GM21619 (cell line): Measurements from ENCODE around the gene GLP2R.

Source experiments
- ATAC-seq: cut with Tn5 transposase; IDR thresholded peaks from one replicate; pipeline ENCODE4 v1.9.1; 2021; ENCODE audit not compliant: unreplicated experiment

GLP2R gene

GRCh38 chr17:9850151-9850550 lies 24.4 kb downstream of the GLP2R start:
- ATAC-seq: no peak

DNA sequence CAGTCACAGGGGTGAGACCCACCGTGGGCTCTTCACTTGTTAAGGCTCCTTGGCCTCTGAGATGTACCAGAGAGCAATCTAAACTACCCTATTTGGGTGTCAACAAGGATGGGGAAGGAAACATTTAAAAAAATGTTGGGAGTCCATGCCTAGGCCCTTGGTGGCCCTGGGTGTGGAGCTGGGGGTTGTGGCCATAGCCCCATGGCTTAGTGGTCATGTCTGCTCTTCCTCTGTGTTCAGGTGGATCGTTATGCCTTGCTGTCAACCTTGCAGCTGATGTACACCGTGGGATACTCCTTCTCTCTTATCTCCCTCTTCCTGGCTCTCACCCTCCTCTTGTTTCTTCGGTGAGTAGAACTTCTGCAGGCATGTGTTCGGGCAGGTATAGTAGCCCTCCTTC lies 28.5 kb downstream of the GLP2R start:
- ATAC-seq: no peak

DNA sequence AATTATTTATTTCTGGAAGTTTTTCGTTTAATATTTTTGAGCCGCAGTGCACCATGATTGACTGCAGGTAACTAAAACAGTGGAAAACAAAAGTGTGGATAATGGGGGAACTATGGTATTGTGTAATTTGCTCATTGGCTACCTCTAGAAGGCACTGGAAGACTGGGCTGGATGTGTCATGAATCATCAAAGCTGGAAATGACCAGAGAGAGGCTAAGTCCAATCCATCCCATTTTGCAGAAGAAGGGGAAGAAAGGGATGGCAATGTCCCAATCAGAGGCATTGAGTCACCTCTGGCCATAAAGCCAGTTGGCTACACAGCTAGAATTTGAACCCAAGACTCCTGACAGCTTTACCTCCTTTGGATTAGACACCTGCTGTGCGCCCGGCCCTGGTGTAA lies 29.3 kb downstream of the GLP2R start:
- ATAC-seq: no peak

DNA sequence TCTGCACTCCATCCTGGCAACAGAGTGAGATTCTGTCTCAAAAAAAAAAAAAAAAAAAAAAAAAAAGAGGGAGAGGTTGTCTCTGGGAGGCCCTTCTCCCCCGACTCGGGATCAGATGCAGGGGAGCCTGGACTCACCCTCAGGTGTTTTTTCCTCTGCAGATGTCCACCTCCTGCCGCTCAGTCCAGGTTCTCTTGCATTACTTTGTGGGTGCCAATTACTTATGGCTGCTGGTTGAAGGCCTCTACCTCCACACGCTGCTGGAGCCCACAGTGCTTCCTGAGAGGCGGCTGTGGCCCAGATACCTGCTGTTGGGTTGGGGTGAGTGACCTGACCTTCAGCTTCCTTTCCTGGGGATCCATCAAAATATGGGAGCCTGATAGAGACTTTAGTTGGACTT lies 34.1 kb downstream of the GLP2R start:
- ATAC-seq: no peak

DNA sequence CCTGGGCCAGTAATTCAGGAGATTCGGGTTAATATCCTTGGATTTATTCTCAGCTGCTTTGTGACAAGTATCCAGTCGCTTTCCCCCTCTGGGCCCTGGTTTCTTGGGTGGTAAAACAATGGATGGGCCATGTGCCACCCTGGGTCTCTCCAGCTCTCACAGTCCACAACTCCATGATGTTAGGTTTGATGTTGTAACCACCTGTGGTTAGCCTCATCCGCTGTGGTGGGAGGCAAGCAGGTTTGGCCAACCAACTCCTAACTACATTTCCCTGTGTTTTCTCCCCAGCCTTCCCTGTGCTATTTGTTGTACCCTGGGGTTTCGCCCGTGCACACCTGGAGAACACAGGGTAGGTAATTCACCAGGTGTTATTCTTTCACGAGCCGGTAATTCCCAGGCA lies 35.1 kb downstream of the GLP2R start:
- ATAC-seq: no peak

DNA sequence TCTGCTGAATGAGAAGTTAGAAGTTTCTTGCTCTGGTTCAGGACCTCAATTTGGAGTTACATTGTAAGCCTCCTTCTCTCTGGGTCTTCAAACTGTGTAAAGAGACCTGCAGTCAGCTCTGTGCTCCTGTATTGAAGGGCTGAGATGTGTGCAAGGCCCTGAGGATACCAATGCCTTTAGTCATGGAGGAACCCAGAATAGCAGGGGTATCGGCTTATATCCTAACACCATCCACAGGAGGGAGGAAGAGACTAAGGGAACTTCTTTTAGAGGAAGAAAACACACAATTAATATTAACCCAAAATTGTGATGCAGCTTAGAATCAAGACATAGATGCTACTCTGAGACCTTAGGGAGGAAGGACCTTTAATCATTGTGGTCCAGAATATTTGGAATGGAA lies 36.5 kb downstream of the GLP2R start:
- no peak for ATAC-seq

DNA sequence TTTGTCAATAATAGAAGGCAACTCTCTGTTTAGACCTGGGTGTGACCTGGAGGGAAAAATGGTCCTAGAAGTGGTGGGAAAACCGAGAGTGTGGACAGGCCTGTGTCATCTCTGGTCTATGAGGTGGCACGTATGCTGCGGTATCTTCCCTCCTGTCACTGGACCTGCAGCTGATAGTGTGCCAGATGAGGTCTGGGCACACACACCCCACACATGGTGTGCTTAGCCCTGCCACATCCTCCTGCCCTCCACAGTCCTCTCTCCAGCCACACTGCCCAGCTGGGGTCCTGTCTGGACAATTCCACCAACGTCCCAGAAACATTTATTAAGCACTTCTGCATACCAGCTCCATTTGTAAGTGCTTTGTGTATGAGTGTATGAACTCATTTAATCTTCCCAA lies 37.2 kb downstream of the GLP2R start:
- ATAC-seq: no peak

GRCh38 chr17:9865586-9865985 lies 39.9 kb downstream of the GLP2R start:
- no peak for ATAC-seq

DNA sequence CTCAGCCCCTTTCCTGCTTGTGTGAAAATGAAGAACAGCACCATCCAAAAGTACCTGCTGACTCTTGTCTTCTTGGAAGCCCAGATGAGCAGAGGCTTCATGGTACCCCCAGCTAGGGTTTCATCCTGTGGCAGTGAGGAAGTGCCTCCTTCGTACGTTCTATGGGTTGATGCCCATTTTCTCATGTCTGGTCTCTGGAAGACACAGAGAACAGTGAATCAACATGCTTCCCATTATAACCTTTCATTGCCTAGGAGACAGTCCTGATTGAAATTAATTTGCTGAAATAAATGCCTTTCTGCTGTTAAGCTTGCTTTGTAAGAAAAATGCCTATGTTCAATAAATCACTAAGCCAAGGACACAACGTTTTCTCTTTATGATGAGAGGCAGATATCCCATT lies 42.8 kb downstream of the GLP2R start:
- ATAC-seq: no peak

- no peak for ATAC-seq
Measured at GRCh38 chr17:9872852-9873251, 47.1 kb downstream of the GLP2R start.

DNA sequence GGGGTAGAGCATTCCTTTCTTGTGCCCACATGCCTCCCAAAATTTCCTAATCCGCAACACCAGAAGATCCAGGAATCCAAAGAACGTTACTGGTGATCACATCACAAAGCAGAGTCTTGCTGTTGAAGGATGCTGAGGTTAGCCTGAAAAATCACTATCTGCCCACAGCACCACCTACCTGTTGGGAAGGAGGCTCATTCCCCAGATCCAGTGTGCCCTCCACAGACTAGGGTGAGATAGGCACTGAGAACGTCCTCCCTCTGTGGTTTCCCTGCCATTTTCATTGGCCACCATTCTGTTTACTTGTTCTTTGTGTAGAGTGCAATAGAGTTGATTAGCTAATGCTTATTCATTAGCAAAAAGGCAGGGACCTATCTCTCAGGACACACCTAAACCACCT lies 49.0 kb downstream of the GLP2R start:
- ATAC-seq: no peak

DNA sequence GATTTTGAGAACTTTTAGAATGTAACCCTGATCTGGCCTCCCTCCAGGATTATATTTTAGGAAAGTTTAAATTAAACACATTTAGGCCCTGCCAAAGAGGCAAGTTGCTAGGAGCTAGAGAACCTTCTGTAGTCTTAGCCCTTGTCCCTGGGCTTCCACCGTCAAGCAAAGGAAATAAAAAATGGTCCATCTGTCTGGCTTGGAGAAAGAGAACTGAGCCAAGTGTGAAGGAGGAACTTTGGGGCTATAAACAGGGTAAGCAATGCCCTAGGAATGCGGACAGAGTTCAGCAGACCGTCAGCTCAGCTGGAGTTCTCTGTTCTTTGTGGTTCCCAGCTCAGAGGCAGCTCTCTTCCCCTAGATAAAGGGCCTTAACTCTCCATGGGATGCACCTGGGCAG lies 49.7 kb downstream of the GLP2R start:
- no peak for ATAC-seq

GRCh38 chr17:9878356-9878755 lies 52.6 kb downstream of the GLP2R start:
- no peak for ATAC-seq

DNA sequence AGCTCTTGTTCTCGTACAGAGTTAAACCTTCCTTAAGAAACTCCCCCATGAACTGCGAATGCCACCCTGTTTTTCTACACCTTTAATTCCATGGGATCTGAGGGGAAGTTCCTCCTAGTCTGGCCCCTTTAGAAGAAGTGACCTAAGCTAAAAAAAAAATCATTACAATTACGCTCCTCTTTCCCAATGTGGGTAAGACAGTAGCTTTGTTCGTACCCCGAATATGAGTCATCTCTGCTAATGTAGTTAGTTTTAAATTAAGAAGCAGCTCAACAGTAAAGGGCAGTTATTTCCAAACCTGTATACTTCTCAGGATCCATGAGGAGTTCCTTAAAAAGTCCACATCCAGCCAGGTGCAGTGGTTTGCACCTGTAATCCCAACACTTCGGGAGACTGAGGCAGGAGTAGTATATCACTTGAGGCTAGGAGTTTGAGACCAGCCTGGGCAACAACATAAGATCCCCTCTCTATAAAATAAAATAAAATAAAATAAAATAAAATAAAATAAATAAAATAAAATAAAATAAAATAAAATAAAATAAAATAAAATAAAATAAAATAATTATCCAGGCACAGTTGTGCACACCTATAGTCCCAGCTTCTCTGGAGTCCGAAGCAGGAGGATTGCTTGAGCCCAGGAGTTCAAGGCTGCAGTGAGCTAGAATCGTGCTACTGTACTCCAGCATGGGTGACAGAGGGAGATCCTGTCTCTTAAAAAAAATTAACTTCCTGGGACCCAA lies 53.2 kb downstream of the GLP2R start:
- no peak for ATAC-seq

DNA sequence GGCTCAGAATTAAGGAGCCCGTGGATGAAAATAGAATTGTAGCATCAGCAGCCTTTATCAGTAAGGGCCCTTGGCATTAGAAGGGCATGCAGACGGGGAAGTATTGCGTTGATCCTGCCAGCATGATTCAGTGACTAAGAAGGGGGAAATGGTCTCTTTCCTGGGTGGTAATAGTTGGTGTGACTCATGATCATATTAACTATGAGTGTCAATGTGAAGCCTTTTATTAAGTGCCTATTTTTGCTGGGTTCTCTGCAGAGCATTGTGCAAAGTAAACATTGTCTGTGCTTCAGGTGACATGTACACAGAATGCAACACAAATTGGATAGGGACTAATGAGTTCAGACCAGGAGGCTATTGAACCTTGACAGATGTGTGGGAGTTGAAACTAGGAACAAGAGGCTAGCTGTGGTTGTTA lies 54.9 kb downstream of the GLP2R start:
- ATAC-seq: no peak

DNA sequence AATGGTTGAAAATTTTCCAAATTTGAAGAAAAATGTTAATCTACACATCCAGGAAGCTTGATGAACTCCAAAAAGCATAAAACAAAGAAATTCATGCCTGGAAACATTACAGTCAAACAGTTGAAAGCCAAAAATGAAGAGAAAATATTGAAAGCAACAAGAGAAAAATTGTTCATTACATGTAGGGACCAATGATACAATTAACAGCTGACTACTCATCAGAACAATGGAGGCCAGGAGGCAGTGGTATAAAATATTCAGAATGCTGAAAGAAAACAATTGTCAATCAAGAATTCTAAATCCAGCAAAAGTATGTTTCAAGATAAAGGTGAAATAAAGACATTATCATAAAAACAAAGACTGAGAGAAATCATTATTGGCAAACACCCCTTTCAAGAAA lies 57.7 kb downstream of the GLP2R start:
- no peak for ATAC-seq

GRCh38 chr17:9886141-9886930 lies 60.6 kb downstream of the GLP2R start:
- ATAC-seq: no peak

DNA sequence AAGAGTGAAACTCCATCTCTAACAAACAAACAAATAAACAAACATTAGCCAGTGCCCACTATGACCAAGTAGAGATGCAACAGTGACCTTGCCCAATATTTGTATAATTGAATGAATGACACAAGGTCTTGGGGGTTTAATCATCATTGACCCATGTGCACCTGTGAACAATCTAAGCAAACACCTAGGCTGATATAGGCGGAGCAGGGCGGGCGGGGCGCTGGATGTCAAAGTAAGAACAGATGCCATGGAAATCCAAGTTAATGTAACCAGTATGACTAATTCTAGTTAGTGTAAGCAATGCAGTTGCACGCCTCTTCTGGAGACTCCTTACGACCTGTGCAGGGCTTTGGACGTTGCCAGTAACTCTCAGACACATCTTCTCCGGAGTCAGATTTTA lies 61.8 kb downstream of the GLP2R start:
- ATAC-seq: no peak

- no peak for ATAC-seq
Measured at GRCh38 chr17:9890124-9890523, 64.4 kb downstream of the GLP2R start.

DNA sequence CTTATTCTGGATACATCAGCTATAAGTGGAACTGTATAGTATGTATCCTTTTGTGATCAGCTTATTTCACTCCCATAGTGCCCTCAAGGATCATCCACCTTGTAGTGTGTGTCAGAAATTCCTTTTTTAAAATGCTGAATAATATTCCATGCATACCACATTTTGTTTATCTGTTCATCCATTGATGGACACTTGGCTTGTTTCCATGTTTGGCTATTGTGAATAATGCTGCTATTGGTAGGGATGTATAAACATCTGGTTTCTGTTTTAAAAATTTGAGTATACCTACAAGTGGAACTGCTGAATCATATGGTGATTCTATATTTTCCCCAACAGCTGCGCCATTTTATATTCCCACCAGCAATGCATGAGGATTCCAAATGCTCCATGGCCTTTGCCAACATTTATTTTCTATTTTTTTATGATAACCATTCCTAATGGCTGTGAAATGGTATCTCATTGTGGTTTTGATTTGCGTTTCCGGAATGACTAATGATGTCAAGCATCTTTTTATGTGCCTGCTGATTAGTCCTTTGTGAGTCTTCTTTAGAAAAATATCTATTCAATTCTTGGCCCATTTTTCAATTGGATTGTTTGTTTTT lies 67.8 kb downstream of the GLP2R start:
- no peak for ATAC-seq

DNA sequence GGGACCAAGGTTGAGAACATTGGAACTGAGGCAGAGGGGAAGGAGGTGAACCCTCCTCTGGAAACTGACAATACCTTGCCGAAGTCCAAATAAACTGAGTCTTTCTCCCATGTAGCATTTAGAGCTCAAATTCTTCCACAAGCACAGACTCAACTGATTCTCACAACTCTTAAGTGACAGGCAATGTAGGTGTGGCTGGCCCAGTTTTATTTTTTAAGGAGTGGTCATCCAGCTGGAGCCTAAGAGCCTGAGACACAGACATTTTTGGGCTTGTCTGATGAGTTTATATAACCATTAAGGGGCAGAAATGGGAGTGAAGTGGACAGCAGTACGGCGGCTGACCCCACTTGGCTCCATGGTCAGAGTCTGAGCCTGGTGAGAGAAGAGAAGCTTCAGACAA lies 68.5 kb downstream of the GLP2R start:
- ATAC-seq: no peak

GRCh38 chr17:9895923-9896322 lies 70.2 kb downstream of the GLP2R start:
- no peak for ATAC-seq
